K562 (cell line): Measurements from ENCODE around the gene ACAP2. TPM values are rescaled to one million over a fixed set of nuclear protein-coding genes. Genes with fewer than 3 reads are reported as not detected.

ENCODE experiments used
- ATAC-seq: fragments of 200-7000 bp; cut with Tn5 transposase; 3 replicates; pipeline ENCODE4 v1.9.1; 2020; ENCODE audit warnings: moderate library complexity
- BruUV-seq: library from RNA; stranded (reverse); fragments of 400-500 nt; replicated peaks from 2 replicates; lab custom pipeline; 2021; lab: Mats Ljungman, UMichigan
- CTCF ChIA-PET: fragments of 300-600 bp; formaldehyde crosslinking; extraction: SDS; loops from one replicate; lab custom pipeline; 2021; ENCODE audit warnings: low intra/inter-chr PET ratio; lab: Yijun Ruan, JAX
- POLR2A ChIA-PET: fragments of 300-600, 350-650 bp; sonication (Branson Sonifier 250); formaldehyde crosslinking; extraction: SDS; loops from one replicate; lab custom pipeline; 2021; ENCODE audit warnings: antibody characterized with exemption, inconsistent platforms; lab: Yijun Ruan, JAX
- DNase-seq, 4 experiments: peaks; one replicate each; pipeline versions ENCODE4 v3.0.0 to v3.0.0-alpha.2; 2011 to 2018; ENCODE audit warnings: low spot score in 3 of 4, mixed read lengths in 3 of 4; ENCODE audit errors: extremely low read depth in 1 of 4
- FAIRE-seq: peaks from 2 replicates; lab custom pipeline; 2011; peaks lifted over from hg19 to GRCh38; lab: Jason Lieb, UNC
- H2AFZ ChIP-seq: 2 replicates; pipeline ENCODE4 v1.6.0; 2011; ENCODE audit warnings: low read depth, low read length, control low read depth, inconsistent platforms
- H3K27ac ChIP-seq: fragments of 200-600 bp; 3 replicates; pipeline ENCODE4 v1.8.0; 2011; ENCODE audit warnings: low read depth, mild to moderate bottlenecking, control low read depth, inconsistent platforms, low read length, moderate library complexity, mixed read lengths; ENCODE audit errors: extremely low read depth
- H3K27me3 ChIP-seq, 2 experiments: fragments of 300-600 bp in 1 of 2; 2 replicates in 1 of 2; 3 replicates in 1 of 2; pipeline versions ENCODE4 v1.6.0 to v1.8.0; 2011; ENCODE audit warnings: inconsistent platforms in 2 of 2, low read length in 2 of 2, mild to moderate bottlenecking in 1 of 2, mixed read lengths in 1 of 2, moderate library complexity in 1 of 2; ENCODE audit not compliant: control insufficient read depth in 2 of 2, insufficient read depth in 2 of 2
- H3K36me3 ChIP-seq: fragments of 300-600 bp; 3 replicates; pipeline ENCODE4 v1.8.0; 2011; ENCODE audit warnings: mild to moderate bottlenecking, low read length, inconsistent platforms; ENCODE audit not compliant: control insufficient read depth, insufficient read depth
- H3K4me1 ChIP-seq, 2 experiments: fragments of 200-600 bp in 1 of 2; replicated peaks in 1 of 2; 2 replicates in 1 of 2; 3 replicates in 1 of 2; pipeline versions ENCODE4 v1.5.1 to v1.8.0; 2011; ENCODE audit warnings: inconsistent platforms in 2 of 2, low read length in 2 of 2, mild to moderate bottlenecking in 1 of 2, mixed read lengths in 1 of 2, moderate library complexity in 1 of 2; ENCODE audit not compliant: control insufficient read depth in 2 of 2, insufficient read depth in 2 of 2
- H3K4me2 ChIP-seq: 2 replicates; pipeline ENCODE4 v1.6.1; 2011; ENCODE audit warnings: low read length, control low read depth, inconsistent platforms, mixed read lengths; ENCODE audit not compliant: insufficient read depth
- H3K4me3 ChIP-seq: fragments of 200-600 bp; sonication (generic), shearing (Covaris generic); 2 replicates; pipeline ENCODE4 v1.5.1; 2016; ENCODE audit warnings: control low read depth, inconsistent platforms
- H3K79me2 ChIP-seq: fragments of 200-600 bp; 3 replicates; pipeline ENCODE4 v1.8.0; 2011; ENCODE audit warnings: low read length, inconsistent platforms; ENCODE audit not compliant: control insufficient read depth, insufficient read depth
- H3K9ac ChIP-seq, 2 experiments: 2 replicates each; pipeline versions ENCODE4 v1.6.0 to v1.6.1; 2011; ENCODE audit warnings: low read depth in 2 of 2, low read length in 2 of 2, control low read depth in 1 of 2, inconsistent platforms in 1 of 2, mild to moderate bottlenecking in 1 of 2, mixed read lengths in 1 of 2; ENCODE audit not compliant: insufficient read depth in 1 of 2
- H3K9me1 ChIP-seq: one replicate; pipeline ENCODE4 v1.6.0; 2011; ENCODE audit warnings: inconsistent platforms, mild to moderate bottlenecking, low read length, moderate library complexity; ENCODE audit not compliant: control insufficient read depth, insufficient read depth
- H3K9me3 ChIP-seq: replicated peaks from 2 replicates; pipeline ENCODE4 v1.5.1; 2011; ENCODE audit warnings: low read depth, low read length, inconsistent platforms; ENCODE audit not compliant: control insufficient read depth, insufficient read depth
- H4K20me1 ChIP-seq: replicated peaks from 2 replicates; pipeline ENCODE4 v1.6.1; 2011; ENCODE audit warnings: low read length, inconsistent platforms, mixed read lengths; ENCODE audit not compliant: control insufficient read depth, insufficient read depth
- BACH1 ChIP-seq: fragments of 200-800 bp; sonication (Bioruptor generic); IDR thresholded peaks from 2 replicates; pipeline ENCODE4 v1.6.1; 2016; ENCODE audit warnings: missing genetic modification characterization, missing compliant biosample characterization
- FOXK1 ChIP-seq: sonication (generic); formaldehyde crosslinking; IDR thresholded peaks from 2 replicates; pipeline ENCODE4 v1.8.0; 2022; ENCODE audit warnings: missing genetic modification reagents, mild to moderate bottlenecking, borderline replicate concordance
- HCFC1 ChIP-seq: IDR thresholded peaks from 2 replicates; pipeline ENCODE4 v1.6.1; 2012; ENCODE audit warnings: low read depth, low read length, improper control_type of control experiment
- HDAC1 ChIP-seq, 2 experiments: fragments of 450-650 bp; IDR thresholded peaks; 2 replicates each; pipeline ENCODE4 v1.6.1; 2016 to 2017; ENCODE audit warnings: inconsistent platforms in 1 of 2, mild to moderate bottlenecking in 1 of 2, moderate library complexity in 1 of 2
- MEF2A ChIP-seq: IDR thresholded peaks from 2 replicates; pipeline ENCODE4 v1.6.1; 2011; ENCODE audit warnings: low read depth, mild to moderate bottlenecking, low read length, moderate library complexity; ENCODE audit not compliant: control insufficient read depth
- NCOR1 ChIP-seq: fragments of 450-650 bp; IDR thresholded peaks from 2 replicates; pipeline ENCODE4 v1.6.1; 2016; ENCODE audit warnings: mild to moderate bottlenecking, moderate library complexity
- ZNF133 ChIP-seq: fragments of 250-450 bp; sonication (Bioruptor Pico); IDR thresholded peaks from 2 replicates; pipeline ENCODE4 v1.4.0; 2020; ENCODE audit warnings: mild to moderate bottlenecking
- WGBS: fragments of 100-300 bp; shearing (Covaris generic); methylation state at CpG from one replicate; pipeline ENCODE4 v1.1.6; 2016; ENCODE audit warnings: low coverage, mixed read lengths; ENCODE audit not compliant: insufficient coverage; ENCODE audit errors: missing lambda C conversion rate; 5-methylcytosine and 5-hydroxymethylcytosine counted together
- in situ Hi-C: fragments of 300-500 bp; cut with MboI; formaldehyde crosslinking; loops from 4 replicates; pipeline ENCODE4 v1.15.0; 2018; ENCODE audit warnings: inconsistent platforms, mixed read lengths
- intact Hi-C: fragments of 100-400 bp; cut with micrococcal nuclease; formaldehyde crosslinking; loops from 2 replicates; pipeline ENCODE4 v1.14.2; 2022
- polyA plus RNA-seq, 8 experiments: library from polyadenylated mRNA; depleted of rRNA in 4 of 8; stranded (reverse) in 5 of 8; unstranded in 3 of 8; fragments of >200 nt; fragmentation: Nextera tagmentation in 2 of 8; fragmentation: Illumina TruSeq in 1 of 8; extraction: Ambion mirVana in 2 of 8; extraction: Trizol in 1 of 8; gene quantifications; 2 replicates each; pipeline versions ENCODE4 v1.2.1 to v1.2.3, GENCODE V29; 2011 to 2014; ENCODE audit warnings: inconsistent platforms in 1 of 8, missing spikeins in 1 of 8
- total RNA-seq, 7 experiments: library from RNA; depleted of rRNA in 6 of 7; stranded (reverse); fragments of >200 nt in 6 of 7; fragmentation: Illumina TruSeq in 2 of 7; extraction: Trizol in 2 of 7; gene quantifications; 2 replicates each; pipeline versions ENCODE4 v1.2.1 to v1.2.3, GENCODE V29; 2011 to 2021; ENCODE audit warnings: low replicate concordance in 1 of 7
- TF ChIP-seq, protein P1 (sequence below): fragments of 250-450 bp; sonication (Bioruptor Pico); IDR thresholded peaks from 2 replicates; pipeline ENCODE4 v1.8.0; 2021; ENCODE audit warnings: moderate library complexity, mild to moderate bottlenecking, inconsistent platforms
- TF ChIP-seq, protein P2 (sequence below), 3 experiments: IDR thresholded peaks in 2 of 3; conservative IDR thresholded peaks in 1 of 3; 2 replicates each; pipeline ENCODE4 v1.5.1; 2011 to 2012; ENCODE audit warnings: low read length in 3 of 3, mild to moderate bottlenecking in 3 of 3, control low read depth in 2 of 3, improper control_type of control experiment in 1 of 3, inconsistent platforms in 1 of 3, low read depth in 1 of 3, mixed read lengths in 1 of 3, moderate library complexity in 1 of 3; ENCODE audit not compliant: insufficient read depth in 2 of 3
- TF ChIP-seq, protein P3 (sequence below): sonication (generic); formaldehyde crosslinking; IDR thresholded peaks from 2 replicates; pipeline ENCODE4 v1.8.0; 2022; ENCODE audit warnings: mild to moderate bottlenecking, missing genetic modification reagents, borderline replicate concordance
- TF ChIP-seq, protein P4 (sequence below): fragments of 250-450 bp; sonication (Bioruptor Pico); IDR thresholded peaks from 2 replicates; pipeline ENCODE4 v1.8.0; 2022; ENCODE audit warnings: inconsistent platforms

The ACAP2 gene
- total and polyA plus RNA-seq, 9 of the 15 experiments (the other 6 are each of a cell fraction or from before 2014, with no cell fraction given): 10.6 to 52.7 (median 34.4) TPM

DNA sequence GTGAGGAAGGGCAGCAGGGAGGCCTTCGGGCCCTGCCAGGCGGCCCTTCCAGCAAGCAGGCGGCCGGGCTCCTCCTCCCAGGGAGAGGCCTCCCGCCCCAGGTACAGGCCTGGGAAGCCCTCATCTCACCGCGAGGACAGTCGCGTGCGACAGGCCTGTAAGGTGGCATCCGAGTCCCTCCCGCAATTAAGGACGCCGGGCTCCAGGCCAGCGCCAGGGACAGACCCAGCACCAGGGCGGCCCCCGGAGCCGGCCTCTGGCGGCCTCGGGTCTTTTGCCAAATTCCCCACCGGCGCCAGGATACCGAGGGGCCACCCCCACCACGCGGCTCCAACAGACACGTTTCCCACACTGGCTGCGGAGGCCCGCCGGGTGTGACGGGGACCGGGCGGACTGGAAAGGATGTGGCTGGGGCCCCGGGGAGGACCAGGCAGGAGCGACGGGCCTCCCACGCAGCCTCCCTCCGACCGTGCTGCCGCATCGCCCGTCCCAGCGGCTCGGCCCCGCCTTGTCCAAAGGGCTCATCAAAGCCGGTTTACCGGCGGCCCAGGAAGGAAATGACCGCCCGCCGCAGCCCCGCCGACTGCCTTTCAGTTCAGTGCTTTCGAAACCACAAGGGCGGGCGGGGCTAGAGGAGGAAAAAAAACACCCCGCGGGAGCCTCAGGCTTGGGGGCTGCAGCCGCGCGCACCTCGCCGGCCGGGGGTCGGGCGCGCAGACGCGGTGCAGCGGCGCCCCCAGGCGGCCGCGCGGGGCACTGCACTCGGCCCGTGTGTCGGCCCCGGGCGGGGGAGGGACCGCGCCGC lies 183.1 kb downstream of the ACAP2 start:
- no peaks in the 10 kb centered on the region for H4K20me1 ChIP-seq
- DNase-seq: peak; percentile 91 to 97 (median 95)
- in situ Hi-C loops (no loop called here), intact Hi-C loops (loop anchor here (1.0 to 10.0 kb wide), 5 partner anchors 72 to 925 kb away; no protein-coding TSS in a partner anchor)
- TSS peak; percentile 45 for BruUV-seq
- no peaks in the 10 kb centered on the region for H3K9me3 ChIP-seq
- H2AFZ ChIP-seq: peak overlapping the region; percentile 75
- ChIA-PET POLR2A (interaction anchor here (0.6 to 1.1 kb wide), 5 partner anchors 10 to 577 kb away, joined by 3 to 6 read pairs (median 3); no protein-coding TSS in a partner anchor), CTCF (interaction anchor here (0.6 to 1.7 kb wide), 7 partner anchors 225 to 588 kb away, joined by 3 to 19 read pairs (median 4); no protein-coding TSS in a partner anchor)
- peak; percentile 65 for FAIRE-seq
- peak overlapping the region; percentile 64 for H3K4me2 ChIP-seq
- H3K9ac ChIP-seq: peak overlapping the region; percentile 79 to 91
- H3K79me2 ChIP-seq: peaks cover 35% of the 10 kb centered on the region
- H3K27me3 ChIP-seq: no peaks in the 10 kb centered on the region
- H3K27ac ChIP-seq: peak overlapping the region; percentile 89
- WGBS: 5% methylated on average over 60 of the region's 82 CpGs
- peak; percentile 90 for ATAC-seq
- H3K4me1 ChIP-seq: peaks cover 14 to 41% of the 10 kb centered on the region in 2 experiments
- peaks cover 12% of the 10 kb centered on the region; the same call in 2 of the 3 replicates for H3K36me3 ChIP-seq
- peak overlapping the region; percentile 55 for H3K4me3 ChIP-seq
- H3K9me1 ChIP-seq: no peaks in the 10 kb centered on the region
- TF ChIP-seq HDAC1 (IDR thresholded peaks at IDR 0.05) (peak in 1 of 2 experiments; percentile 38; a peak in 1 of 4 replicates), NCOR1 (peak; percentile 33; the same call in 1 of the 2 replicates), MEF2A (no peak), ZNF133 (CRISPR knock-in tag) (no peak), FOXK1 (CRISPR knock-in tag) (peak; percentile 81; the same call in 1 of the 2 replicates), BACH1 (tag) (no peak), HCFC1 (no peak; the same call in 1 of the 2 replicates)
- TF ChIP-seq, protein P1, sequence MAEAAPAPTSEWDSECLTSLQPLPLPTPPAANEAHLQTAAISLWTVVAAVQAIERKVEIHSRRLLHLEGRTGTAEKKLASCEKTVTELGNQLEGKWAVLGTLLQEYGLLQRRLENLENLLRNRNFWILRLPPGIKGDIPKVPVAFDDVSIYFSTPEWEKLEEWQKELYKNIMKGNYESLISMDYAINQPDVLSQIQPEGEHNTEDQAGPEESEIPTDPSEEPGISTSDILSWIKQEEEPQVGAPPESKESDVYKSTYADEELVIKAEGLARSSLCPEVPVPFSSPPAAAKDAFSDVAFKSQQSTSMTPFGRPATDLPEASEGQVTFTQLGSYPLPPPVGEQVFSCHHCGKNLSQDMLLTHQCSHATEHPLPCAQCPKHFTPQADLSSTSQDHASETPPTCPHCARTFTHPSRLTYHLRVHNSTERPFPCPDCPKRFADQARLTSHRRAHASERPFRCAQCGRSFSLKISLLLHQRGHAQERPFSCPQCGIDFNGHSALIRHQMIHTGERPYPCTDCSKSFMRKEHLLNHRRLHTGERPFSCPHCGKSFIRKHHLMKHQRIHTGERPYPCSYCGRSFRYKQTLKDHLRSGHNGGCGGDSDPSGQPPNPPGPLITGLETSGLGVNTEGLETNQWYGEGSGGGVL (CRISPR knock-in tag): no peak
- TF ChIP-seq, protein P2, sequence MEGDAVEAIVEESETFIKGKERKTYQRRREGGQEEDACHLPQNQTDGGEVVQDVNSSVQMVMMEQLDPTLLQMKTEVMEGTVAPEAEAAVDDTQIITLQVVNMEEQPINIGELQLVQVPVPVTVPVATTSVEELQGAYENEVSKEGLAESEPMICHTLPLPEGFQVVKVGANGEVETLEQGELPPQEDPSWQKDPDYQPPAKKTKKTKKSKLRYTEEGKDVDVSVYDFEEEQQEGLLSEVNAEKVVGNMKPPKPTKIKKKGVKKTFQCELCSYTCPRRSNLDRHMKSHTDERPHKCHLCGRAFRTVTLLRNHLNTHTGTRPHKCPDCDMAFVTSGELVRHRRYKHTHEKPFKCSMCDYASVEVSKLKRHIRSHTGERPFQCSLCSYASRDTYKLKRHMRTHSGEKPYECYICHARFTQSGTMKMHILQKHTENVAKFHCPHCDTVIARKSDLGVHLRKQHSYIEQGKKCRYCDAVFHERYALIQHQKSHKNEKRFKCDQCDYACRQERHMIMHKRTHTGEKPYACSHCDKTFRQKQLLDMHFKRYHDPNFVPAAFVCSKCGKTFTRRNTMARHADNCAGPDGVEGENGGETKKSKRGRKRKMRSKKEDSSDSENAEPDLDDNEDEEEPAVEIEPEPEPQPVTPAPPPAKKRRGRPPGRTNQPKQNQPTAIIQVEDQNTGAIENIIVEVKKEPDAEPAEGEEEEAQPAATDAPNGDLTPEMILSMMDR (IDR thresholded peaks at IDR 0.05 in 2 of 3, conservative IDR thresholded peaks at IDR 0.05 in 1 of 3; ENCODE audit: insufficient read depth in 2 of 3, low read depth in 1 of 3, low read length in 3 of 3): peak; percentile 46 to 73 (median 68); a peak in 5 of 6 replicates
- TF ChIP-seq, protein P3, sequence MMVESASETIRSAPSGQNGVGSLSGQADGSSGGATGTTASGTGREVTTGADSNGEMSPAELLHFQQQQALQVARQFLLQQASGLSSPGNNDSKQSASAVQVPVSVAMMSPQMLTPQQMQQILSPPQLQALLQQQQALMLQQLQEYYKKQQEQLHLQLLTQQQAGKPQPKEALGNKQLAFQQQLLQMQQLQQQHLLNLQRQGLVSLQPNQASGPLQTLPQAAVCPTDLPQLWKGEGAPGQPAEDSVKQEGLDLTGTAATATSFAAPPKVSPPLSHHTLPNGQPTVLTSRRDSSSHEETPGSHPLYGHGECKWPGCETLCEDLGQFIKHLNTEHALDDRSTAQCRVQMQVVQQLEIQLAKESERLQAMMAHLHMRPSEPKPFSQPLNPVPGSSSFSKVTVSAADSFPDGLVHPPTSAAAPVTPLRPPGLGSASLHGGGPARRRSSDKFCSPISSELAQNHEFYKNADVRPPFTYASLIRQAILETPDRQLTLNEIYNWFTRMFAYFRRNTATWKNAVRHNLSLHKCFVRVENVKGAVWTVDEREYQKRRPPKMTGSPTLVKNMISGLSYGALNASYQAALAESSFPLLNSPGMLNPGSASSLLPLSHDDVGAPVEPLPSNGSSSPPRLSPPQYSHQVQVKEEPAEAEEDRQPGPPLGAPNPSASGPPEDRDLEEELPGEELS (CRISPR knock-in tag): peak; percentile 85; the same call in 1 of the 2 replicates
- TF ChIP-seq, protein P4, sequence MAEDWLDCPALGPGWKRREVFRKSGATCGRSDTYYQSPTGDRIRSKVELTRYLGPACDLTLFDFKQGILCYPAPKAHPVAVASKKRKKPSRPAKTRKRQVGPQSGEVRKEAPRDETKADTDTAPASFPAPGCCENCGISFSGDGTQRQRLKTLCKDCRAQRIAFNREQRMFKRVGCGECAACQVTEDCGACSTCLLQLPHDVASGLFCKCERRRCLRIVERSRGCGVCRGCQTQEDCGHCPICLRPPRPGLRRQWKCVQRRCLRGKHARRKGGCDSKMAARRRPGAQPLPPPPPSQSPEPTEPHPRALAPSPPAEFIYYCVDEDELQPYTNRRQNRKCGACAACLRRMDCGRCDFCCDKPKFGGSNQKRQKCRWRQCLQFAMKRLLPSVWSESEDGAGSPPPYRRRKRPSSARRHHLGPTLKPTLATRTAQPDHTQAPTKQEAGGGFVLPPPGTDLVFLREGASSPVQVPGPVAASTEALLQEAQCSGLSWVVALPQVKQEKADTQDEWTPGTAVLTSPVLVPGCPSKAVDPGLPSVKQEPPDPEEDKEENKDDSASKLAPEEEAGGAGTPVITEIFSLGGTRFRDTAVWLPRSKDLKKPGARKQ: no peak
